Left kidney (tissue), 2 donors: ENCODE measurements around the gene CD55. TPM values are rescaled to one million over a fixed set of nuclear protein-coding genes. Genes with fewer than 3 reads are reported as not detected.

Source experiments
- DNase-seq: peaks from one replicate; pipeline ENCODE4 v3.0.0-alpha.2; 2013
- polyA plus RNA-seq: library from polyadenylated mRNA; unstranded; fragments of 120-200 nt; gene quantifications from one replicate; pipeline ENCODE4 v1.2.1, GENCODE V29; 2013; ENCODE audit not compliant: insufficient read length

Gene CD55
- polyA plus RNA-seq, 1 donor: 50.5 TPM

GRCh38 chr1:207361029-207361428 lies 39.6 kb downstream of the CD55 start:
- no peak for DNase-seq

DNA sequence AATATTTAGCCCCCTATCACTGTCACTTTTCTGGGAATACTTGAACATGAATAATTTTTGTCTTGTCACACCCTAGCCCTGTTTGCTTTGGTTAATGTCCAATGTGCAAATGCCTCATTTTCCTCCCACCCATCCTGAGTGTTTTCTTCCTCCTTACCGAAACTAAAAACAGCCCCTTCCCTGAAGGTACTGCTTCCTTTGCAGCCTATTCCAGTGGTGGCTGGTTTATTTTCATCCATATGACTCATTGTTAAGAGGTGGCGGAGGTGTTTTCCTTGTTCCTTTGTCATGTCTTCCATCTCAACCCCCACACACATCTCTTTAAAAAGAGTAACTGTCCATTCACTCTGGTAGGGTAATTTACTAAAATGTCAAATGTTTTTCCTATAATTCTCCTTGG lies 40.4 kb downstream of the CD55 start:
- no peak for DNase-seq

GRCh38 chr1:207362962-207363860 lies 41.7 kb downstream of the CD55 start:
- no peak for DNase-seq

GRCh38 chr1:207363871-207364270 lies 42.4 kb downstream of the CD55 start:
- DNase-seq: no peak

- DNase-seq: no peak
Observed at GRCh38 chr1:207364614-207365013, 43.1 kb downstream of the CD55 start.

GRCh38 chr1:207365063-207365462 lies 43.6 kb downstream of the CD55 start:
- DNase-seq: no peak

GRCh38 chr1:207366022-207366421 lies 44.5 kb downstream of the CD55 start:
- DNase-seq: no peak

GRCh38 chr1:207388721-207389120 lies 67.2 kb downstream of the CD55 start:
- no peak for DNase-seq

GRCh38 chr1:207389728-207390464 lies 68.4 kb downstream of the CD55 start:
- no peak for DNase-seq

DNA sequence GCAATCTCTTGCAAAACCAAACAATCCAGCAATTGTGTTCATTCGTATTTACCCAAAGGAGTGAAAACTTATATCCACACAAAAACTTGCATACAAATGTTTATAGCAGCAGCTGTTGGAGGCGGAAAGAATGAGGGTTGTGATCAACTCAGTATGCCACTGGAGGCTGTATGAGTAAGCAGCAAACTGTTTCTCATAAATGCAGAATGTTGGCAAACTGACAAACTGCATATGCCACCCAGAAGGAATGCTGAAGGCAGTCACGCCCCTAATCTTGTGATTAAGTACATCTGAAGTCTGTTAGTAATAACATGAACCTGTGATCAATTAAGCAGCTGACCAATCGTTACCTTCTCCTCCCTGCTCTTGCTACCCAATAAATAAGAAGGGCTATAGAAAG lies 72.1 kb downstream of the CD55 start:
- no peak for DNase-seq

DNA sequence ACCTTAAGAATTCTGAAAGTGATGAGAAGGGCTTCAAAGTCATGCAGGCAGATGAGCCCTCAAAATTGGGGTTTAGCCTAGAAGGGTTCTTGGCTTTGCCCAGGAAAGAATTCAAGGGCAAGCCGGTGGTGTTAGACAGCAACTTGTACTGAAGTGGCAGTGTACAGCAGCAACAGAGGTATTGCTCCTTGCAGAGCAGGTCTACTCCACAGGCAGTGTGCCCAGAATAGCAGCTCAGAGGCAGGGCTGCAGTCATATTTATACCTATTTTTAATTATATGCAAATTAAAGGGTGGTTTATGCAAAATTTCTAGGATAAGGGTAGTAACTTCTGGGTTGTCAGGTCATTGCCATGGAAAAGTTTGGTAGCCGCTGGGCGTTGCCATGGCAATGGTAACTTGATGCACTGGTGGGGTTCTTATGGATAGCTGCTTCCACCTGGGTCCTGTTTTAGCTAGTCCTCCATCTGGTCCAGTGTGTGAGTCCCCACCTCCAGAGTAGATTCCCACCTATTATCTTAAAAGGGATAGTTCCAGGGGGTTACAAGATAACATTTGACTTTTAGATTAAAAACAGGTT lies 74.8 kb downstream of the CD55 start:
- no peak for DNase-seq

DNA sequence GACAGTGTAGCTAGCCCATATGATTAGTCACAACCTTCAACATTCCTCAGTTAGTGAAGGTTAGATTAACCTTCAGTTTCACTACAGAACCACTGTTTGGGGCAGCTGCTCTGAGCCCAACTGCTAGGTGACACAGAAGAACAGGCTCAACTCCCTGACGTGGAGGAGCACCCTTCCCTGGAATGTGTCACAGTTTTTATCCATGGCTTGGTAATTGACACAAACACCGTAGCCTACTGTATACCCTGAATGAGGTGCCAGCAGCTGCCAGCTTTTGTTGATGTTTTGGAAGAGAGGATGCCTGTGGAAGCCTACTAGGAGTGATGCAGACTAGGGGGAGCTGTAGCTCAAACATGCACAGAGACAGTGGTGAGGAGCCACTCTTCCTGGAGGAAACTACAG lies 76.0 kb downstream of the CD55 start:
- no peak for DNase-seq

DNA sequence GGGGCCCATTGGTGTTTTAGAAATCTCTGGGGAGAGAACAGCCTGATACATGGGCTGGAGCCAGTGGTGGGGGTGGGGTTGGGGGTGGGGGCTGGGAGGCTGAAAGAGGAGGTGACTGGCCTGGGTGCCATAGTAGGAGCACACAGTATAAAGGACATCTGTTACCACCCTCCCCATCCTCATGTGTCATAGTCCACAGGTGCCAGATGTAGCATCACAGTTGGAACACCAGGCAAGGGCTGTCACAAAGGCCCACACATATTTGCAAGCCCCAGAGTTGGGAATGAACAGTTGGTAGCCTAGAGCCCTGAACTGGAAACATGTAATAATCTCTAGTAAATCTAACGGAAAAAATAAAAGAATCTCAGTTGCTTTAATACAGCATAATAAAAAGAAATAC lies 77.5 kb downstream of the CD55 start:
- DNase-seq: no peak

- DNase-seq: no peak
Observed at GRCh38 chr1:207401578-207401977, 80.1 kb downstream of the CD55 start.

DNA sequence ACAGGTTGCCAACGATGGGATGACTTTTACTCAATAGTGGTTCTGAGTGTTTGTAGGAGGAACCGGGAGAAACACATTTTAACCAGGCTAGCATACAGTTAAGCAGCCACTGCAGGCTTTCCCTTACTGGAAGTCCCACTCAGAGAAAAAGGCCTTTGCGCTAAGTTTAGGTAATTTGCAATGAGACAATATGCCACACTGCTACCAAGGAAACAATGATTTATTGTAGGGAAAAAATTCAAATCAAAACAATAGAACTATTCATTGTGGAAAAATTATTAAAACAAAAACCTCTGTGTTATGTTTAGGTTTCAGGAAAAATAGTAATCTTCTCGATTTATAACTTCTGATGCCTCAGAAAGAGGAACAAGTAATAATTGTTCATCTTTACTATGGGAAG lies 81.3 kb downstream of the CD55 start:
- no peak for DNase-seq

DNA sequence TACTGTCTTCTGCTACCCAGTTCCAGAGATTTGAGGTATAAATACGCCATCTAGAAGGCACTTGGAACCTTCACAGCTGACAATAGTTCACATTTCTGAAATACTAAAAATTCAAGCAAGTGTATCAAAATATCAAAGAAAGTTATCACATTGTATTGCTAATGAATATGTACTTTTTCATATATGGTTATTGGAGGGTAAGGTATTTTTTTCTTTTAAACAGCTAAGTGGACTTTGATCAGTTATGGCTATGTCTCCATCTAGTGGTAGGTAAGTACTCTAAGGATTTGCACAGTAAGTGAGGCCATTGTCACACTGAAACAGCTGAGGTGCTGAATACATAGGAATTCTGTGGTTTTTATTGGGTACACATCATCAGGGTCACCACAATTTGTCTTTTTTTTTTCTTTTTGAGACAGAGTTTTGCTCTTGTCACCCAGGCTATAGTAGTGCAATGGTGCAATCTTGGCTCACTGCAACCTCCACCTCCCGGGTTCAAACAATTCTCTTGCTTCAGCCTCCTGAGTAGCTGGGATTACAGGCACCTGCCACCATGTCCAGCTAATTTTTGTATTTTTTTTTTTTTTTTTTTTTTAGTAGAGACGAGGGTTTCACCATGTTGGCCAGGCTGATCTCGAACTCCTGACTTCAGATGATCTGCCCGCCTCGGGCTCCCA lies 83.5 kb downstream of the CD55 start:
- peak; percentile 70 for DNase-seq

DNA sequence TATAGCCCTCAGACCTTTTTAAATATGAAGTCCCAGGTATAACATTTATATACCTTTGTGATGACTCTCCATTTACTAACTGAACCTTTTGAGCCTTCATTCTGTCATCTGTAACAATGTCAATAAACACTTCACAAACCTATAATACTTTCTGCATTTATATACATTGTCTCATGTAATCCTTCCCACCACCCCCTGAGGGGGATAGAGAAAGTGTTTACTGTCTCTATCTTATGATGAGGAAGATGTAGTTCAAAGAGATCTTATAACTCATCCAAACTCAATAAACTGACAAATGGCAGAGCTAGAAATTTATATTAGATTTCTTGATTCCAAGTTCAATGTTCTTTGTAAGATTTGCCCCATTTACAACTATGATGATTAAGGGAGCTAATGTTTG lies 84.3 kb downstream of the CD55 start:
- no peak for DNase-seq

- DNase-seq: no peak
Observed at GRCh38 chr1:207407655-207408260, 86.3 kb downstream of the CD55 start.
